Lower lobe of right lung (tissue), 2 donors: ENCODE data around the gene MALRD1. TPM values are rescaled to one million over a fixed set of nuclear protein-coding genes. Genes with fewer than 3 reads are reported as not detected.
A peak's percentile ranks its signal among the peaks of the same experiment; 100 is the strongest.

Experiments
- ATAC-seq, 2 donors: fragments of 200-7000 bp; cut with Tn5 transposase; one replicate each; pipeline ENCODE4 v1.9.1; 2020 to 2022; ENCODE audit warnings: mild to moderate bottlenecking in 2 of 2, moderate library complexity in 2 of 2
- DNase-seq: peaks from one replicate; pipeline ENCODE4 v3.0.0-alpha.2; 2020
- H3K27ac ChIP-seq: fragments of 200-600 bp; one replicate; pipeline ENCODE4 v1.8.0; 2022
- H3K27me3 ChIP-seq: fragments of 200-600 bp; one replicate; pipeline ENCODE4 v1.8.0; 2022; ENCODE audit warnings: low read depth
- H3K36me3 ChIP-seq: fragments of 200-600 bp; one replicate; pipeline ENCODE4 v1.8.0; 2022; ENCODE audit warnings: mild to moderate bottlenecking
- H3K4me1 ChIP-seq: fragments of 200-600 bp; one replicate; pipeline ENCODE4 v1.8.0; 2022
- H3K4me3 ChIP-seq: fragments of 200-600 bp; one replicate; pipeline ENCODE4 v1.8.0; 2022; ENCODE audit warnings: mild to moderate bottlenecking
- H3K9me3 ChIP-seq: fragments of 200-600 bp; one replicate; pipeline ENCODE4 v1.8.0; 2022
- intact Hi-C: fragments of 100-400 bp; cut with DNase I; formaldehyde crosslinking; loops from one replicate; pipeline ENCODE4 v1.11.0; 2022
- total RNA-seq: library from RNA; stranded (reverse); fragmentation: NEBNext Ultra II Directional; extraction: Animal tissue kit (Norgen Biotek cat#: 25700); gene quantifications from one replicate; pipeline ENCODE4 v1.2.1, GENCODE V29; 2021
- TF ChIP-seq, protein P1 (sequence below): fragments of 200-600 bp; IDR thresholded peaks from one replicate; pipeline ENCODE4 v1.8.0; 2022; ENCODE audit warnings: antibody characterized with exemption, mild to moderate bottlenecking
- donor health status: DM: no; HTN: yes; CAD: no; lungs with severe emphysema.

The MALRD1 gene
- total RNA-seq, 1 donor from 2014 or later: 6.0 TPM

DNA sequence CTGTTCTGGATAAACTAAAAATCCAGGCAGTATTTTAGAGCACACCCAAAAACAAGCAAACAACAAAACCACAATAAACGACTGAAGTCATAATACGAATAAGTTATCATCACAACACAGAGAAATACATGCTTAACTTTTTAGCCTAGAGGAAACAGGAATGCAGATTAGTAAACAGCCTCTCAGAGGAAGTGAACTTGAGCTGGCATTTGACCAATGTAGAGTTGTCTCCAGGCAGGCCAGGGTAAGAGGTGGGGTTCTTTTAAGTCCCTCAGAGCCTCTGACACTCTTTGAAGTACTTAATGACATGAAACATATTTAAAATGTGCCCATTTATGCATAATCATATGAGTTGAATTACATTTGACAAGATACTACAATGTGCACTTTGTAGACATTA lies 724.4 kb downstream of the MALRD1 start:
- peaks cover 5% of the 10 kb centered on the region for H3K4me1 ChIP-seq
- H3K27ac ChIP-seq: no peak overlapping the region
- no peak for DNase-seq
- H3K27me3 ChIP-seq: no peaks in the 10 kb centered on the region
- no peak overlapping the region for H3K4me3 ChIP-seq
- TF ChIP-seq, protein P1, sequence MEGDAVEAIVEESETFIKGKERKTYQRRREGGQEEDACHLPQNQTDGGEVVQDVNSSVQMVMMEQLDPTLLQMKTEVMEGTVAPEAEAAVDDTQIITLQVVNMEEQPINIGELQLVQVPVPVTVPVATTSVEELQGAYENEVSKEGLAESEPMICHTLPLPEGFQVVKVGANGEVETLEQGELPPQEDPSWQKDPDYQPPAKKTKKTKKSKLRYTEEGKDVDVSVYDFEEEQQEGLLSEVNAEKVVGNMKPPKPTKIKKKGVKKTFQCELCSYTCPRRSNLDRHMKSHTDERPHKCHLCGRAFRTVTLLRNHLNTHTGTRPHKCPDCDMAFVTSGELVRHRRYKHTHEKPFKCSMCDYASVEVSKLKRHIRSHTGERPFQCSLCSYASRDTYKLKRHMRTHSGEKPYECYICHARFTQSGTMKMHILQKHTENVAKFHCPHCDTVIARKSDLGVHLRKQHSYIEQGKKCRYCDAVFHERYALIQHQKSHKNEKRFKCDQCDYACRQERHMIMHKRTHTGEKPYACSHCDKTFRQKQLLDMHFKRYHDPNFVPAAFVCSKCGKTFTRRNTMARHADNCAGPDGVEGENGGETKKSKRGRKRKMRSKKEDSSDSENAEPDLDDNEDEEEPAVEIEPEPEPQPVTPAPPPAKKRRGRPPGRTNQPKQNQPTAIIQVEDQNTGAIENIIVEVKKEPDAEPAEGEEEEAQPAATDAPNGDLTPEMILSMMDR: no peak
- H3K36me3 ChIP-seq: no peaks in the 10 kb centered on the region
- intact Hi-C loops: no loop called here
- peak in 1 of 2 donors; percentile 48 for ATAC-seq
- no peaks in the 10 kb centered on the region for H3K9me3 ChIP-seq

DNA sequence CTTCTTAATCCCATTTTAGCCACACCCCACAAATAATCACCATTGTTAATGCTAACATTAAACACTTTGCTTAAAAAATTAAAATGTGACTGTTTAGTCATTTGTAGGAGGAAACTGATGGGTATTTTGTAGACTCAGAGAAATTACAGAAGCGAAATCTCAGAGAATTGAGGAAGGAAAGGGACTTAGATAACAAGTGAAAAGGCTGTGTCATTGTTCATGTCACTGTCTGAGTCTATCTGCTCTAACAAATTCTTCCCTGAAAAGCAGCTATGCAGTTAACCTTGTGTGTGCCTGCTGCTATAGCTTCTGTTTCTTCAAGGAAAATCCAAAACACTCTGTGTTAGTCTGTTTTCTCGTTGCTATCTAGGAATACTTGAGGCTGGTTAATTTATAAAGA lies 726.7 kb downstream of the MALRD1 start:
- H3K27ac ChIP-seq: no peak overlapping the region
- TF ChIP-seq, protein P1: no peak
- no peak overlapping the region for H3K4me3 ChIP-seq
- ATAC-seq: peak; percentile 37 to 43
- H3K36me3 ChIP-seq: no peaks in the 10 kb centered on the region
- DNase-seq: no peak
- H3K27me3 ChIP-seq: no peaks in the 10 kb centered on the region
- intact Hi-C loops: no loop called here
- no peaks in the 10 kb centered on the region for H3K9me3 ChIP-seq
- peaks cover 5% of the 10 kb centered on the region for H3K4me1 ChIP-seq

DNA sequence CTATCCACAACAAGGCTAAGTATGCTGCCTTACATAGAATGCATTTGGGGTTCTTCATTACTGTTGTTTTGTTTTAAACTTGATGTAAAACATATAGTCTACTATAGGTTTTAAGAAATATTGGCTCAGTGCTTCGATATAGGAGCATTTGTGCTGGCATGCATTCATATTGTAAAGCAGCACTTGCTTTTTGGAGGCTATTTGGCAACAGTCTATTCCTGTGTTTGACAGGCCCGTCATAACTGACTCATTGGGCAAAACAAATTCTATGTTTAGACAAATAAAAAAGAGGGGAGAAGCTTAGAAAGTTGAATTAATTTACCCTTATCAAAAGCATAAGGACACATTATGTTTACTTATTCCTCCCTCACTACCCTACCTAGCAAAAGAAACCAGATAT lies 729.2 kb downstream of the MALRD1 start:
- Histone ChIP-seq H3K27me3 (no peaks in the 10 kb centered on the region), H3K4me3 (no peak overlapping the region), H3K36me3 (no peaks in the 10 kb centered on the region), H3K27ac (no peak overlapping the region), H3K4me1 (peaks cover 3% of the 10 kb centered on the region), H3K9me3 (no peaks in the 10 kb centered on the region)
- ATAC-seq (no peak), DNase-seq (no peak)
- TF ChIP-seq, protein P1: no peak
- intact Hi-C loops: no loop called here

DNA sequence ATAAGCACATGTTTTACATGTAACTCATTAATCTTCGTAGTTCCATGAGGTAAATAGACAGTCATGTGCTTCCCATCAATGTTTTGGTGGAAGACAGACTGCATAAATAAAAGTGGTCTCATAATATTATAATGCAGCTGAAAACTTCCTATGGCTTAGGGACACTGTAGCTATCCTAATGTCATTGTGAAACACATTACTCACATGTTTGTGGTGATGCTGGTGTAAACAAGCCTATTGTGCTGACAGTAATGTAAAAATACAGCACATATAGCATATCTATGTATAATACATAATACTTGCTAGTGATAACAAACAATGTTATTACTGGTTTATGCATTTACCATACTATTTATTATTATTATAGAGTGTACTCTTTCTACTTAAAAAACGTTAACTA lies 730.4 kb downstream of the MALRD1 start:
- ATAC-seq: no peak
- Histone ChIP-seq H3K4me3 (no peak overlapping the region), H3K27ac (no peak overlapping the region), H3K27me3 (no peaks in the 10 kb centered on the region), H3K36me3 (no peaks in the 10 kb centered on the region), H3K9me3 (no peaks in the 10 kb centered on the region), H3K4me1 (no peaks in the 10 kb centered on the region)
- no peak for DNase-seq
- intact Hi-C loops: no loop called here
- TF ChIP-seq, protein P1: no peak

DNA sequence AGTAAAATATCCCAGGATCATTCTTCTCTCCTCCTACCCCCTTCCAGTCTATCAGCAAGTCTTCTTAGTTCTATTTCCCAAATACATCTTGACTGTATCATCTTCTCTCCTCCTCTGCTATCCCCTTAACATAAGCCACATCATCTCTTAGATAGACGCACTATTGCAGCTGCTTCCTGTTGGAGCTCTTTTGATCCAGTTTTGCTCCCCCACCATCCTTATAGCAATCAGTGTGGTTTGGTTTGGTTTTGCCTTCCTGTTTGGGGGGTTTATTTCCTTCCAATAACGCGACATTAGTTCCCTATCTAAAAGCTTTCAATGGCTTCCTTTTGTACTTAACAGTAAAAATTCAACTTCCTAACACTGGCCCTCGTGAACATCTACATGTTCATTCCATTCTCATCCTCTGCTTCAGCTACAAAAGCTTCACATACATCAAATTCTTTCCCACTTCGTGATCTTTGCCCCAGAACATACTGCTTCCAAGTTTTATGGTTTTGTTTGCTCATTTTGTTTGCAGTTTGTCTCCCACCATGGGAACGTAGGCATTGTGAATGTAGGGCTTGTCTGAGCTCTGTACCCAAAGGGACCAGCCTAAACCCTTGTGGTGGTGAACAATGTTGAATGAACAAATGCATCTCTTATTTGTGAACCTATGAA lies 734.0 kb downstream of the MALRD1 start:
- H3K27ac ChIP-seq: no peak overlapping the region
- ATAC-seq (no peak), DNase-seq (no peak)
- H3K4me3 ChIP-seq: no peak overlapping the region
- H3K9me3 ChIP-seq: no peaks in the 10 kb centered on the region
- TF ChIP-seq, protein P1: no peak
- H3K36me3 ChIP-seq: no peaks in the 10 kb centered on the region
- no peaks in the 10 kb centered on the region for H3K27me3 ChIP-seq
- H3K4me1 ChIP-seq: no peaks in the 10 kb centered on the region
- intact Hi-C loops: no loop called here
